ENCODE measurements around the gene GPLD1.
"Not testable (repeated sequence)": the region's sequence is repeated elsewhere in the genome, so short reads cannot be mapped to it uniquely, and the experiment has no call there.

The GPLD1 gene

GRCh38 chr6:24402697-24403500, 86.5 kb downstream of the GPLD1 start, which contains the start of gene MRS2:
Gene MRS2 (plus strand): TSS chr6:24402936. CDS start chr6:24403047, 111 bp downstream.
- TF ChIP-seq CTCF (conservative IDR thresholded peaks at IDR 0.05; ENCODE audit: low read depth) = no peak
- H3K27ac ChIP-seq = peak within 1 kb of the TSS; percentile 68
- ChIA-PET POLR2A (ENCODE audit: low non-redundant PET) (no interaction called here), CTCF (no interaction called here)
- peak; percentile 81 for DNase-seq (ENCODE audit: low spot score)

DNA sequence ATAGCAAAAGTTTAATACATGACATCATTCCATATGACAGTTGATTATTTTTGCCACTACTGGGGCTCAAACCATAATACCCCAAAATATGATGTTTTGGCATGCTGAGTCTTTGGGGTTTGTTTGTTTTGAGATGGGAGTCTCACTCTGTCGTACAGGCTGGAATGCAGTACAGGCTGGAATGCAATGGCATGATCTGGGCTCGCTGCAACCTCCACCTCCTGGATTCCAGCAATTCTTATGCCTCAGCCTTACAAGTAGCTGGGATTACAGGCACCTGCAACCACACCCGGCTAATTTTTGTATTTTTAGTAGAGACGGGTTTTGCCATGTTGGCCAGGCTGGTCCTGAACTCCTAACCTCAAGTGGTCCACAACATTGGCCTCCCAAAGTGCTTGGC, 87.9 kb downstream of the GPLD1 start:
- DNase-seq (ENCODE audit: low spot score) = no peak
- ChIA-PET POLR2A (ENCODE audit: low non-redundant PET) (no interaction called here), CTCF (interaction anchor here (0.6 kb wide), 1 partner anchor 94 kb away, joined by 3 read pairs; no protein-coding TSS in a partner anchor)
- no peak for TF ChIP-seq CTCF (conservative IDR thresholded peaks at IDR 0.05; ENCODE audit: low read depth)
- no peak overlapping the region for H3K27ac ChIP-seq

GRCh38 chr6:24400045-24401039, 89.0 kb downstream of the GPLD1 start:
- CTCF ChIA-PET = interaction anchor here (0.6 kb wide), 1 partner anchor 95 kb away, joined by 3 read pairs; no protein-coding TSS in a partner anchor
- POLR2A ChIA-PET (ENCODE audit: low non-redundant PET); DNase-seq (ENCODE audit: low spot score); H3K27ac ChIP-seq: not testable (repeated sequence)

DNA sequence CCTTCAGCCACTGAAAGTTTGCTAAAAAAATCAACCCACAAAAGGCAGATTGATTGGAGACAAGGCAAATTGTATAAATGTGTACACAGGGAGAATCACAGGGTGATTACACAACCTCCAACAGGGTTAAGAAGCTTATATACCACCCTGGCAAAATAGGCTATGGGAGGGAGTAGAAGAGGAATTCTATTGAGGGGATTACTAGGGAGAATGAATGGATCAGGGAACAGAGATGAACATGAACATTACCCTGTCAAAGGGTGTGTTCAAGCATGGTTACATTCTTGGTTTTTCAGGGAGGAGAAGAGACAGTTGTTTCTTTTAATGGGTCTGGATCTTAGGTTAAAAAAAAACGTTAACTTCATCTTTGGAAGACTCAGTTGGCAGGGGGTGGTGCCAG, 91.7 kb downstream of the GPLD1 start:
- DNase-seq (ENCODE audit: low spot score) = no peak
- CTCF ChIA-PET = interaction anchor here (0.7 kb wide), 1 partner anchor 45 kb away, joined by 3 read pairs; no protein-coding TSS in a partner anchor
- TF ChIP-seq CTCF (conservative IDR thresholded peaks at IDR 0.05; ENCODE audit: low read depth) = no peak
- POLR2A ChIA-PET (ENCODE audit: low non-redundant PET) = no interaction called here
- no peak overlapping the region for H3K27ac ChIP-seq

- TF ChIP-seq CTCF (conservative IDR thresholded peaks at IDR 0.05; ENCODE audit: low read depth) = no peak
- CTCF ChIA-PET = no interaction called here
- DNase-seq (ENCODE audit: low spot score) = no peak
- POLR2A ChIA-PET (ENCODE audit: low non-redundant PET) = no interaction called here
- no peak overlapping the region for H3K27ac ChIP-seq
These were observed 92.6 kb downstream of the GPLD1 start for GRCh38 chr6:24396824-24397223.

DNA sequence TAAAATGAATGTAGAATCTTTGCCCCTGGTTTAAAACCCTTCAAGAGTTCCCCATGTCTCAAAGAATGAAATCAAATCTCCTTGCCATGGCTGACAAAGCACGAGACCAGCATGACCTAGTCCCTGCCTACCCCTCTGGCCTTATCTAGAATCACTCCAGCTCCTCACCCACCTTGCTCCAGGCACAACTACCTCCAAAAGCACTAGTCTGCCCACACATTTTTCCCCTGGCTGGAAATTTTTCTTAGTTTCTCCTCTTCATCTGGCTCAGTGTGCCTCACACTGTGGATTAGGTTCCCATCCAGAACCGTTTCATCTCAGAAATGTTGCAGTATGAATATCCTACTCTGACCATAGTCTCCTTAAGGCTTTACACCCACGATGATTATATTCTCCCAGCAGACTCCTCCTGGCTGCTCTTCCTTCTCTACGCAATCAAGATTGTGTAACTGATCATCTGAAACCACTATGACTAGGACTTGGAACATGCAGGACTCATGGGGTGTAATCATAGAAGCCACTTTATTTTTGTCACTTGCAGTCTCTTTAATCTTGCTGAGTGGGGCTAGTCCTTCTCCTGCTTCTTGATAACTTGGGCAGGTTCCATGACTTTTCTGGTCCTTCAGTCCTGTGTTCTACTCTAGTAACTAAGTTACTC, 94.5 kb downstream of the GPLD1 start:
- peak; percentile 53 for DNase-seq (ENCODE audit: low spot score)
- no peak overlapping the region for H3K27ac ChIP-seq
- TF ChIP-seq CTCF (conservative IDR thresholded peaks at IDR 0.05; ENCODE audit: low read depth) = no peak
- ChIA-PET POLR2A (ENCODE audit: low non-redundant PET) (no interaction called here), CTCF (no interaction called here)

Data from RWPE1 (cell line).